GM12892 (cell line): ENCODE data around the gene SPECC1L.

Experiments
- POLR2A ChIP-seq: IDR thresholded peaks from 2 replicates; pipeline ENCODE4 v1.6.1; 2011; ENCODE audit warnings: low read depth, low read length, control low read depth
- POLR2AphosphoS5 ChIP-seq: IDR thresholded peaks from 2 replicates; pipeline ENCODE4 v1.6.1; 2011; ENCODE audit warnings: low read depth, low read length, control low read depth

DNA sequence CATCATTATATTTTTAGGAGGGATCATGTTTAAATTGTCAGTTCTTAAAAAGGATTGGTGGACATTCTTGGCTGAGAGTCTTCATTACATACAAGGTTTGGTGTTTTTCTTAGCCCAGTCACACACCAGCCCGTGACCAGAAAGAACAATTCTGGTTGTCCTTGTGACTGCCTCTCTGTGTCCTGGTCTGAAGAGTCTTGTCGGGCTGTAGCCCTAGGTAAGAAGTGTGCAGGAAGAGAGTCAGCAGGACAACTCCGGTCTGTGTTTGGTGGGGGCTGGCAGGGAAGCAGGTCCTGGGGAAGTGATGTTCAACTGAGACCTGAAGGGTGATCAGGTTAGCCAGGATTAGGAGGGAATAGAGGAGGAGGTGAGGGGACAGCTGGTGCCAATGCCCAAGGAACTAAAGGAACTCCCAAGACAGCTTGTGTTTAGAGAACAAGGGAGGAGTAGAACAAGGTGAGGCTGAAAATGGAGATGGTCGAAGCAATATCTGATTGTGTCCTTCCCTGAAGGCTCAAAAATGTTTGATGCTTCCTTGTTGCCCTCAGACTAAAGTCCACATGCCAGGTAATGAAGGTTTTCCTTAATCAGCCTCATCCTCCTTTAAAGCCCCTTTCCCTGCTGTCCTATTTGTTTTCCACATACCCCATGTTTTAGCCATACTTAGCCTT lies 91.5 kb downstream of the SPECC1L start:
- TF ChIP-seq POLR2A (no peak), POLR2AphosphoS5 (no peak)
